HFF-Myc (cell line): ENCODE data around the gene CCL4.

Experiments
- DNase-seq: peaks from one replicate; pipeline ENCODE4 v3.0.0-alpha.2; 2011; ENCODE audit warnings: low read depth; ENCODE audit errors: extremely low read depth
- H3K4me3 ChIP-seq: replicated peaks from 2 replicates; pipeline ENCODE4 v1.5.1; 2011; ENCODE audit warnings: low read depth, mild to moderate bottlenecking, control low read depth, low read length
- CTCF ChIP-seq: IDR thresholded peaks from 2 replicates; pipeline ENCODE4 v1.5.1; 2012; ENCODE audit warnings: mild to moderate bottlenecking, low read depth, low read length, control low read depth; ENCODE audit errors: missing control alignments

Gene CCL4

GRCh38 chr17:36132421-36132831 is 28.8 kb downstream of the CCL4 start:
- H3K4me3 ChIP-seq: no peak overlapping the region
- no peak for TF ChIP-seq CTCF
- DNase-seq: no peak

GRCh38 chr17:36133602-36134236 is 30.1 kb downstream of the CCL4 start:
- no peak for TF ChIP-seq CTCF
- no peak for DNase-seq
- H3K4me3 ChIP-seq: no peak overlapping the region

- no peak for DNase-seq
- TF ChIP-seq CTCF: no peak
- H3K4me3 ChIP-seq: no peak overlapping the region
These were observed 31.8 kb downstream of the CCL4 start for GRCh38 chr17:36135465-36135864.

DNA sequence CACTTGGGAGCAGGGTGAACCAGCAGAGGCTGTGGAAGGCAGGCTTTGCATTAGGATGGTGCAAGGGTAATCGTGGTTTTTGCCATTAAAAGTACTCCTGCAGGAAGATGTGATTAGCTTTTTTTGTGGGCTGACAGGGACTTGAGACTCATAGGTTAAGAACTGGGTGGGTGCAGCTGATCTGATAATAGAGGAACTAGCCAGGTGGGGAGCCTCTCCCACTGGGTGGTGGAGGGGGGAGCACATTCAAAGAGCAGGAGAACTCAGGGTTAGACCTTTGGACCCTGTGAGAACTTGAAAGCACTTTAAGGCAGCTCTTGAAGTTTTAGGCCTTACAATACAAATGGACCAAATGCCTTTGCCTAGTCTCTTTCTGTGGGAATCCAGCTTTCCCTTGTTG is 32.4 kb downstream of the CCL4 start:
- no peak for DNase-seq
- no peak overlapping the region for H3K4me3 ChIP-seq
- no peak for TF ChIP-seq CTCF

- DNase-seq: no peak
- TF ChIP-seq CTCF: no peak
- H3K4me3 ChIP-seq: no peak overlapping the region
These were observed 32.8 kb downstream of the CCL4 start for GRCh38 chr17:36136439-36136838.

DNA sequence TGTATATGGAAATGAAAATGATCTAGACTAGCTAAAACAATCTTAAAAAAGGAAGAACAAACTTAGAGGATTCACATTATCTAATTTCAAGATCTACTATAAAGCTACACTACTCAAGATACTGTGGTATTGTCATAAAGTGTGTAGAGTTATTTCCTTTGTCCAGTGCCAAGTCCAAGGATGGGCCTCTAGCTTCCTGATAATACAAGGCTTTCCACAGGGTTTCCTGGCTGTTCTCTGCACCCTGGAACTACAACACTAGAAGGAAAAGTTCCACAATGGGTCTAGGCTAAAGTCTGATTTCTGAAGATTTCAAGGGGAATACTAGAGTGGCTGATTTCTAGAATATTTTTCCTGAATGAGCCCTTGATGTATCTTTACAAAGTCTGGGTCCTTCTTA is 38.6 kb downstream of the CCL4 start:
- no peak for DNase-seq
- TF ChIP-seq CTCF: no peak

GRCh38 chr17:36142806-36143205 is 39.2 kb downstream of the CCL4 start:
- H3K4me3 ChIP-seq: no peak overlapping the region
- TF ChIP-seq CTCF: no peak
- DNase-seq: no peak

More for the DNA sequence above, 38.6 kb downstream of the CCL4 start:
- no peak overlapping the region for H3K4me3 ChIP-seq
